CD14-positive monocyte (primary cell): ENCODE results near the gene KIF26B. TPM values are rescaled to one million over a fixed set of nuclear protein-coding genes. Genes with fewer than 3 reads are reported as not detected.

Experiments
- DNase-seq, 3 donors: peaks; one replicate each; pipeline ENCODE4 v3.0.0-alpha.2; 2011 to 2022
- H2AFZ ChIP-seq: 2 replicates; pipeline ENCODE4 v1.6.0; 2012; ENCODE audit warnings: mild to moderate bottlenecking, low read depth, low read length, inconsistent platforms; ENCODE audit not compliant: insufficient read depth, poor library complexity, severe bottlenecking
- H3K27ac ChIP-seq, 2 donors: 1 replicate in 1 of 2; 2 replicates in 1 of 2; pipeline ENCODE4 v1.5.1; 2012 to 2013; ENCODE audit warnings: low read length in 2 of 2, control low read depth in 1 of 2, inconsistent platforms in 1 of 2, low read depth in 1 of 2, mild to moderate bottlenecking in 1 of 2
- H3K27me3 ChIP-seq, 2 donors: one replicate each; pipeline versions ENCODE4 v1.6.0 to v1.6.1; 2011 to 2013; ENCODE audit warnings: low read length in 2 of 2; ENCODE audit not compliant: control insufficient read depth in 2 of 2, insufficient read depth in 2 of 2
- H3K36me3 ChIP-seq, 2 donors: replicated peaks in 1 of 2; 1 replicate in 1 of 2; 2 replicates in 1 of 2; pipeline versions ENCODE4 v1.5.1 to v1.6.1; 2012 to 2013; ENCODE audit warnings: low read length in 2 of 2, control low read depth in 1 of 2, inconsistent platforms in 1 of 2, mild to moderate bottlenecking in 1 of 2; ENCODE audit not compliant: insufficient read depth in 2 of 2, control insufficient read depth in 1 of 2
- H3K4me1 ChIP-seq, 2 donors: 1 replicate in 1 of 2; 2 replicates in 1 of 2; pipeline versions ENCODE4 v1.5.1 to v1.6.1; 2012 to 2013; ENCODE audit warnings: low read length in 2 of 2, control low read depth in 1 of 2, inconsistent platforms in 1 of 2, mild to moderate bottlenecking in 1 of 2, moderate library complexity in 1 of 2; ENCODE audit not compliant: insufficient read depth in 2 of 2, control insufficient read depth in 1 of 2
- H3K4me2 ChIP-seq: replicated peaks from 2 replicates; pipeline ENCODE3; 2012; ENCODE audit warnings: low read length, moderate library complexity, mild to moderate bottlenecking; ENCODE audit not compliant: poor library complexity, severe bottlenecking; ENCODE audit errors: extremely low read depth
- H3K4me3 ChIP-seq, 3 experiments: fragments of 200-600 bp in 1 of 3; sonication (generic) in 1 of 3; replicated peaks in 1 of 3; 1 replicate in 2 of 3; 2 replicates in 1 of 3; pipeline ENCODE4 v1.5.1; 2011 to 2013; ENCODE audit warnings: low read length in 3 of 3, mild to moderate bottlenecking in 3 of 3, control low read depth in 2 of 3, low read depth in 2 of 3, inconsistent platforms in 1 of 3, moderate library complexity in 1 of 3
- H3K79me2 ChIP-seq: 2 replicates; pipeline ENCODE4 v1.6.0; 2012; ENCODE audit warnings: mild to moderate bottlenecking, control low read depth, inconsistent platforms, low read length, moderate library complexity; ENCODE audit not compliant: insufficient read depth
- H3K9ac ChIP-seq: 2 replicates; pipeline ENCODE4 v1.6.0; 2017; ENCODE audit warnings: low read length, mild to moderate bottlenecking; ENCODE audit not compliant: insufficient read depth, poor library complexity, severe bottlenecking
- H3K9me3 ChIP-seq, 2 donors: replicated peaks in 1 of 2; 1 replicate in 1 of 2; 2 replicates in 1 of 2; pipeline versions ENCODE4 v1.5.1 to v1.6.1; 2012 to 2013; ENCODE audit warnings: low read length in 2 of 2, control low read depth in 1 of 2; ENCODE audit not compliant: control insufficient read depth in 1 of 2, insufficient read depth in 1 of 2
- H4K20me1 ChIP-seq: 2 replicates; pipeline ENCODE4 v1.6.0; 2012; ENCODE audit warnings: mild to moderate bottlenecking, low read length, control low read depth, moderate library complexity; ENCODE audit not compliant: insufficient read depth
- H3K27ac Mint-ChIP-seq, 7 donors: one replicate each; pipeline ENCODE4 v1.8.0; 2020; ENCODE audit warnings: mild to moderate bottlenecking in 7 of 7, mixed read lengths in 7 of 7, moderate library complexity in 6 of 7, inconsistent platforms in 2 of 7
- H3K27me3 Mint-ChIP-seq, 3 donors: one replicate each; pipeline ENCODE4 v1.8.0; 2021 to 2022; ENCODE audit warnings: low read depth in 3 of 3, mild to moderate bottlenecking in 3 of 3, mixed read lengths in 3 of 3, moderate library complexity in 3 of 3, inconsistent platforms in 1 of 3
- H3K36me3 Mint-ChIP-seq, 2 donors: one replicate each; pipeline ENCODE4 v1.8.0; 2020; ENCODE audit warnings: mixed read lengths in 2 of 2, inconsistent platforms in 1 of 2, mild to moderate bottlenecking in 1 of 2
- H3K4me1 Mint-ChIP-seq: one replicate; pipeline ENCODE4 v1.8.0; 2020; ENCODE audit warnings: mild to moderate bottlenecking, mixed read lengths
- H3K4me3 Mint-ChIP-seq, 2 donors: one replicate each; pipeline ENCODE4 v1.8.0; 2020; ENCODE audit warnings: mild to moderate bottlenecking in 2 of 2, mixed read lengths in 2 of 2, moderate library complexity in 1 of 2
- H3K9me3 Mint-ChIP-seq, 7 donors: one replicate each; pipeline ENCODE4 v1.8.0; 2020 to 2022; ENCODE audit warnings: mixed read lengths in 7 of 7, mild to moderate bottlenecking in 6 of 7, moderate library complexity in 6 of 7, inconsistent platforms in 2 of 7
- WGBS: methylation state at CpG from one replicate; pipeline ENCODE4 v1.1.5; 2013; ENCODE audit warnings: missing lambda C conversion rate; ENCODE audit not compliant: insufficient coverage; 5-methylcytosine and 5-hydroxymethylcytosine counted together
- intact Hi-C, 2 donors: fragments of 100-400 bp; cut with micrococcal nuclease; formaldehyde crosslinking; loops; one replicate each; pipeline versions ENCODE4 v1.15.0 to v1.15.1; 2023
- polyA plus RNA-seq, 3 donors: library from polyadenylated mRNA; depleted of rRNA in 1 of 3; unstranded in 2 of 3; stranded (reverse) in 1 of 3; fragments of 300-500 nt in 2 of 3; fragments of >200 nt in 1 of 3; fragmentation: Illumina TruSeq in 2 of 3; gene quantifications; 1 replicate in 2 of 3; 2 replicates in 1 of 3; pipeline ENCODE4 v1.2.3, GENCODE V29; 2012 to 2021
- TF ChIP-seq, protein P1 (sequence below): fragments of 200-600 bp; IDR thresholded peaks from one replicate; pipeline ENCODE4 v1.8.0; 2022; ENCODE audit warnings: antibody characterized with exemption, mild to moderate bottlenecking

Gene KIF26B
- polyA plus RNA-seq, 3 donors, result 0.01 to 0.05 TPM; not detected in 1

DNA sequence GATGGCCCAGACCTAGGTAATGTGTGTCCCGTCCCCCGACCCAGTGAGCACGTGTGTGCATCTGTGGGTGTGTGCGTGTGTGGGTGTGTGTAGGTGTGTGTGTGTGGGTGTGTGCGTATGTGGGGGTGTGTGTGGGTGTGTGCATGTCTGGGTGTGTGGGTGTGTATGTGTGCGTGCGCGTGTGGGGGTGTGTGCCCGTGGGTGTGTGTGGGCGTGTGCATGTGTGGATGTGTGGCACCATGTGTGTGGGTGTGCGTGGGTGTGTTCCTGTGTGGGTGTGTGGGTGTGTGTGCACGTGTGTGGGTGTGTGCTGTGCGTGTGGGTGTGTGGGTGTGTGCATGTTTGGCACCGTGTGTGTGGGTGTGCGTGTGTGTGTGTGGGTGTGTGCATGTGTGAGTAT lies 309.5 kb downstream of the KIF26B start:
- no peak overlapping the region for H3K9ac ChIP-seq
- TF ChIP-seq, protein P1, sequence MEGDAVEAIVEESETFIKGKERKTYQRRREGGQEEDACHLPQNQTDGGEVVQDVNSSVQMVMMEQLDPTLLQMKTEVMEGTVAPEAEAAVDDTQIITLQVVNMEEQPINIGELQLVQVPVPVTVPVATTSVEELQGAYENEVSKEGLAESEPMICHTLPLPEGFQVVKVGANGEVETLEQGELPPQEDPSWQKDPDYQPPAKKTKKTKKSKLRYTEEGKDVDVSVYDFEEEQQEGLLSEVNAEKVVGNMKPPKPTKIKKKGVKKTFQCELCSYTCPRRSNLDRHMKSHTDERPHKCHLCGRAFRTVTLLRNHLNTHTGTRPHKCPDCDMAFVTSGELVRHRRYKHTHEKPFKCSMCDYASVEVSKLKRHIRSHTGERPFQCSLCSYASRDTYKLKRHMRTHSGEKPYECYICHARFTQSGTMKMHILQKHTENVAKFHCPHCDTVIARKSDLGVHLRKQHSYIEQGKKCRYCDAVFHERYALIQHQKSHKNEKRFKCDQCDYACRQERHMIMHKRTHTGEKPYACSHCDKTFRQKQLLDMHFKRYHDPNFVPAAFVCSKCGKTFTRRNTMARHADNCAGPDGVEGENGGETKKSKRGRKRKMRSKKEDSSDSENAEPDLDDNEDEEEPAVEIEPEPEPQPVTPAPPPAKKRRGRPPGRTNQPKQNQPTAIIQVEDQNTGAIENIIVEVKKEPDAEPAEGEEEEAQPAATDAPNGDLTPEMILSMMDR, result no peak
- H2AFZ ChIP-seq, result no peak overlapping the region
- H3K79me2 ChIP-seq, result no peaks in the 10 kb centered on the region
- intact Hi-C loops, result no loop called here
- H3K27ac ChIP-seq, result no peak overlapping the region
- H3K9me3 ChIP-seq, result no peaks in the 10 kb centered on the region
- H3K4me1 Mint-ChIP-seq, result peaks cover 18% of the 10 kb centered on the region
- H3K27ac Mint-ChIP-seq, result peak overlapping the region in 1 of 7 donors; percentile 72
- no peak overlapping the region for H3K4me3 Mint-ChIP-seq
- peaks cover 8 to 23% (median 17%) of the 10 kb centered on the region in 3 donors for H3K27me3 Mint-ChIP-seq
- no peak overlapping the region for H3K4me2 ChIP-seq
- H3K36me3 Mint-ChIP-seq, result no peaks in the 10 kb centered on the region
- peaks cover 11 to 16% of the 10 kb centered on the region in 2 donors for H3K4me1 ChIP-seq
- no peak for DNase-seq
- no peaks in the 10 kb centered on the region for H3K27me3 ChIP-seq
- H3K9me3 Mint-ChIP-seq, result peaks cover 0 to 1% (median 0%) of the 10 kb centered on the region in 7 donors
- no peaks in the 10 kb centered on the region for H4K20me1 ChIP-seq
- no peaks in the 10 kb centered on the region for H3K36me3 ChIP-seq
- 97% methylated on average over 15 of the region's 15 CpGs for WGBS
- H3K4me3 ChIP-seq, result no peak overlapping the region

DNA sequence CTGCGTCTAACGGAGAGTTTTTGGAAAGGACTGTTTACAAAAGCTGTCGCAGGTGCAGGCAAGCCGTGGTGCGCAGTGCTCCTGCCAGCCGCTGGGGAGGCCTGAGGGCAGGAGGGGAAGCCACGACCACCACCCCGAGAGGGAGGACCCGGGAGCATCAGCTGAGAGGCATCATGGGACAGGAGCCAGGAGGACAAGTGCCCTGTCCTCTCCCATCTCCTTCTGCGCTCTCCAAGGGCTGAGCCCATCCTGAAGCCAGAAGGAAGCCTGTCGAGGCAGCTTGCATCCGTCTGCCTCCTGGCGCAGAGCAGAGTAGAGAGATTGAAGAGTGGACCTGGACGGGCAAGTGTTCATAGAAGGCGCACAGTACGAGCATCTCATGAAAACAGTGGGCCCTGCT lies 310.9 kb downstream of the KIF26B start:
- no peak overlapping the region for H3K4me2 ChIP-seq
- H3K4me1 ChIP-seq, result peaks cover 0 to 2% of the 10 kb centered on the region in 2 donors
- no peak overlapping the region for H2AFZ ChIP-seq
- no peaks in the 10 kb centered on the region for H3K9me3 ChIP-seq
- H3K4me3 ChIP-seq, result no peak overlapping the region
- H3K27ac Mint-ChIP-seq, result no peak overlapping the region
- H3K79me2 ChIP-seq, result no peaks in the 10 kb centered on the region
- H3K4me3 Mint-ChIP-seq, result no peak overlapping the region
- 89% methylated on average over 13 of the region's 16 CpGs for WGBS
- H3K27me3 Mint-ChIP-seq, result peaks cover 8 to 28% (median 20%) of the 10 kb centered on the region in 3 donors
- no peaks in the 10 kb centered on the region for H3K36me3 Mint-ChIP-seq
- DNase-seq, result no peak
- no peaks in the 10 kb centered on the region for H3K36me3 ChIP-seq
- H3K4me1 Mint-ChIP-seq, result peaks cover 4% of the 10 kb centered on the region
- no peak overlapping the region for H3K9ac ChIP-seq
- H4K20me1 ChIP-seq, result no peaks in the 10 kb centered on the region
- intact Hi-C loops, result no loop called here
- TF ChIP-seq, protein P1, result no peak
- no peaks in the 10 kb centered on the region for H3K27me3 ChIP-seq
- no peak overlapping the region for H3K27ac ChIP-seq
- peaks cover 0 to 1% (median 0%) of the 10 kb centered on the region in 7 donors for H3K9me3 Mint-ChIP-seq
